ENCODE measurements around the gene IQGAP2.

IQGAP2 gene

GRCh38 chr5:76446776-76447175, 43.7 kb downstream of the IQGAP2 start:
- DNase-seq (ENCODE audit: low read depth in 2 of 2) = no peak

GRCh38 chr5:76449606-76450005, 46.5 kb downstream of the IQGAP2 start:
- no peak for DNase-seq (ENCODE audit: low read depth in 2 of 2)

GRCh38 chr5:76450054-76450453, 47.0 kb downstream of the IQGAP2 start:
- DNase-seq (ENCODE audit: low read depth in 2 of 2) = no peak

- DNase-seq (ENCODE audit: low read depth in 2 of 2) = no peak
These were observed 48.1 kb downstream of the IQGAP2 start for GRCh38 chr5:76451031-76451701.

GRCh38 chr5:76455531-76456133, 52.5 kb downstream of the IQGAP2 start:
- DNase-seq (ENCODE audit: low read depth in 2 of 2) = no peak

GRCh38 chr5:76456258-76456657, 53.2 kb downstream of the IQGAP2 start:
- no peak for DNase-seq (ENCODE audit: low read depth in 2 of 2)

- DNase-seq (ENCODE audit: low read depth in 2 of 2) = no peak
These were observed 54.8 kb downstream of the IQGAP2 start for GRCh38 chr5:76457674-76458485.

- no peak for DNase-seq (ENCODE audit: low read depth in 2 of 2)
These were observed 55.4 kb downstream of the IQGAP2 start for GRCh38 chr5:76458486-76458830.

- DNase-seq (ENCODE audit: low read depth in 2 of 2) = no peak
These were observed 57.0 kb downstream of the IQGAP2 start for GRCh38 chr5:76460104-76460503.

- DNase-seq (ENCODE audit: low read depth in 2 of 2) = no peak
These were observed 59.1 kb downstream of the IQGAP2 start for GRCh38 chr5:76462097-76462667.

- DNase-seq (ENCODE audit: low read depth in 2 of 2) = no peak
These were observed 64.1 kb downstream of the IQGAP2 start for GRCh38 chr5:76467216-76467615.

- no peak for DNase-seq (ENCODE audit: low read depth in 2 of 2)
These were observed 65.7 kb downstream of the IQGAP2 start for GRCh38 chr5:76468635-76469425.

- no peak for DNase-seq (ENCODE audit: low read depth in 2 of 2)
These were observed 66.7 kb downstream of the IQGAP2 start for GRCh38 chr5:76469656-76470290.

GRCh38 chr5:76470976-76471375, 67.9 kb downstream of the IQGAP2 start:
- no peak for DNase-seq (ENCODE audit: low read depth in 2 of 2)

GRCh38 chr5:76471406-76471805, 68.3 kb downstream of the IQGAP2 start:
- no peak for DNase-seq (ENCODE audit: low read depth in 2 of 2)

GRCh38 chr5:76471987-76472334, 68.9 kb downstream of the IQGAP2 start:
- no peak for DNase-seq (ENCODE audit: low read depth in 2 of 2)

- no peak for DNase-seq (ENCODE audit: low read depth in 2 of 2)
These were observed 69.4 kb downstream of the IQGAP2 start for GRCh38 chr5:76472335-76473008.

GRCh38 chr5:76473009-76473336, 69.9 kb downstream of the IQGAP2 start:
- no peak for DNase-seq (ENCODE audit: low read depth in 2 of 2)

- DNase-seq (ENCODE audit: low read depth in 2 of 2) = peak; percentile 29 to 40
These were observed 70.6 kb downstream of the IQGAP2 start for GRCh38 chr5:76473661-76474060.

- DNase-seq (ENCODE audit: low read depth in 2 of 2) = no peak
These were observed 71.3 kb downstream of the IQGAP2 start for GRCh38 chr5:76474377-76474776.

- no peak for DNase-seq (ENCODE audit: low read depth in 2 of 2)
These were observed 72.3 kb downstream of the IQGAP2 start for GRCh38 chr5:76475385-76475784.
